BJ (cell line): Measurements from ENCODE around the gene VCX3B. TPM values are rescaled to one million over a fixed set of nuclear protein-coding genes. Genes with fewer than 3 reads are reported as not detected.
"Not testable (repeated sequence)": the region's sequence is repeated elsewhere in the genome, so short reads cannot be mapped to it uniquely, and the experiment has no call there.

Source experiments
- CTCF ChIA-PET: fragments of 350-600 bp; formaldehyde crosslinking; extraction: SDS; loops from one replicate; lab custom pipeline; 2021; ENCODE audit warnings: antibody characterized with exemption, inconsistent platforms; lab: Yijun Ruan, JAX
- POLR2A ChIA-PET: fragments of 300-600 bp; sonication (Branson Sonifier 250); formaldehyde crosslinking; extraction: SDS; loops from one replicate; lab custom pipeline; 2021; ENCODE audit warnings: antibody characterized with exemption; lab: Charles Lee
- DNase-seq: peaks from one replicate; pipeline ENCODE4 v3.0.0-alpha.2; 2011; ENCODE audit warnings: low read depth
- H3K27me3 ChIP-seq: 2 replicates; pipeline ENCODE4 v1.6.0; 2011; ENCODE audit warnings: low read length; ENCODE audit not compliant: control insufficient read depth, insufficient read depth
- H3K36me3 ChIP-seq: 2 replicates; pipeline ENCODE4 v1.5.1; 2011; ENCODE audit warnings: low read length; ENCODE audit not compliant: control insufficient read depth, insufficient read depth
- H3K4me3 ChIP-seq: 2 replicates; pipeline ENCODE4 v1.5.1; 2011; ENCODE audit warnings: low read depth, mild to moderate bottlenecking, control low read depth, low read length
- polyA plus RNA-seq: library from polyadenylated mRNA; depleted of rRNA; stranded (reverse); fragments of >200 nt; gene quantifications from 2 replicates; pipeline ENCODE4 v1.2.3, GENCODE V29; 2011
- TF ChIP-seq, protein P1 (sequence below): IDR thresholded peaks from 2 replicates; pipeline ENCODE4 v1.5.1; 2011; ENCODE audit warnings: low read depth, mild to moderate bottlenecking, control low read depth, inconsistent platforms, low read length, moderate library complexity; ENCODE audit not compliant: insufficient read depth

Gene VCX3B
- polyA plus RNA-seq, 1 experiment, result not detected

DNA sequence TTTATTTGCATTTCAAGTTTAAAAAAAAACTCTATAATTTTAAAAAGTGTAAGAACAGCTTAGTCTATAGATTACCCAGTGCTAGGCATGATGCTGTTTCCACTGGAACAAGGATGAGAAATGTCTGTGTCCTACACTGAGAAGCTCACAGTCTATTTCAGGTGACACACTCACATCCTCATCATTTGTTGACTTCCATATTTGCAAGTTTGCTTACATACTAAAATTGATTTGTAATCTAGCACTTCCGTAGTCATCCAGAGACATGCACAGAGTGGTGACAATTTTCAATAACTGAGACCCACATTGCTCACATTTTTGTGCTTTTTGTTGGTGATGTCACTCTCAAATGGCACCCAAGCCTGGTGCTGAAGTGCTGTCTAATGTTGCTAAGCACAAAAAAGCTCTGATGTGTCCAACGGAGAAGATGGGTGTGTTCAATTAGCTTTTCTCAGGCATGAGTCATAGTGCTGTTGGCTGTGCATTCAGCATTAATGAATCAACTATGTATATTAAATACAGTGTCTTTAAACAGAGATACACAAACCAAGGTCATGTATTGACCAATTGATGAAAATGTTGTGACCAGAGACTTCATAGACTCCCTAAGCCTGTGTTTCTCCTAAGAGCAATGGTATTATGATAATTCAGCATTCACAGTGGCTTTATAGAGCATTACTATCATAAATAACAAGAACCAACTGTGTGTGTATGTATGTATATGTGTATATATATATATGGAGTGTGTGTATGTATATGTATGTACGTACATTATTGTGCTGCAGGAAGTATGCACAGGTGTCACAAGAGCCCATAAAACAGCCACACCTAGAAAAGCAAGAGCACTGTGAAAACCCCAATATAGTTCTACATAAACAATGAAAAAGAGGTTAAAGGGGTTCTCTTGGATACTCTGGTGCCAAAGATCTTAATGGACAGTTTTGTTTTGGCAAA is 31.2 kb upstream of the VCX3B start:
- no peak overlapping the region for H3K4me3 ChIP-seq
- TF ChIP-seq, protein P1, sequence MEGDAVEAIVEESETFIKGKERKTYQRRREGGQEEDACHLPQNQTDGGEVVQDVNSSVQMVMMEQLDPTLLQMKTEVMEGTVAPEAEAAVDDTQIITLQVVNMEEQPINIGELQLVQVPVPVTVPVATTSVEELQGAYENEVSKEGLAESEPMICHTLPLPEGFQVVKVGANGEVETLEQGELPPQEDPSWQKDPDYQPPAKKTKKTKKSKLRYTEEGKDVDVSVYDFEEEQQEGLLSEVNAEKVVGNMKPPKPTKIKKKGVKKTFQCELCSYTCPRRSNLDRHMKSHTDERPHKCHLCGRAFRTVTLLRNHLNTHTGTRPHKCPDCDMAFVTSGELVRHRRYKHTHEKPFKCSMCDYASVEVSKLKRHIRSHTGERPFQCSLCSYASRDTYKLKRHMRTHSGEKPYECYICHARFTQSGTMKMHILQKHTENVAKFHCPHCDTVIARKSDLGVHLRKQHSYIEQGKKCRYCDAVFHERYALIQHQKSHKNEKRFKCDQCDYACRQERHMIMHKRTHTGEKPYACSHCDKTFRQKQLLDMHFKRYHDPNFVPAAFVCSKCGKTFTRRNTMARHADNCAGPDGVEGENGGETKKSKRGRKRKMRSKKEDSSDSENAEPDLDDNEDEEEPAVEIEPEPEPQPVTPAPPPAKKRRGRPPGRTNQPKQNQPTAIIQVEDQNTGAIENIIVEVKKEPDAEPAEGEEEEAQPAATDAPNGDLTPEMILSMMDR, result no peak
- no peaks in the 10 kb centered on the region for H3K36me3 ChIP-seq
- DNase-seq, result no peak
- ChIA-PET POLR2A (no interaction called here), CTCF (no interaction called here)
- no peaks in the 10 kb centered on the region for H3K27me3 ChIP-seq

DNA sequence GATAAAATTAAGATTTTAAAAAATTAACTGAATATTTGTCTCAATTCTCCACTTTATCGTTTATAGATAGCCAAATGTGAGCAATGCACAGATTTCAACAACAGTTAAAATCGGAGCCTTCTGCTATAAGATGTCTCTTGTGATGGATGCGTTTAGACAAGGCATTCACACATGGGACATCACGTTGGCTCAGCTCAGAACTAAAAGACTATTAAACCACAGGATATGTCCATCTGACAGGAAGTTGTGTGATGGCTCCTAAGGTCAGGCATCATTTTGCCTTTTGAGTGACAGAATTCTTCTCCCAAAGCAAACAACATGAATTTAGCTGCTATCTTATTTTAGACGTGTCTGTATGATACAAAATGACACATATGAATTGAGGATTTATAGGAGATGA is 17.3 kb upstream of the VCX3B start:
- TF ChIP-seq, protein P1, result no peak
- ChIA-PET CTCF (no interaction called here), POLR2A (no interaction called here)
- no peaks in the 10 kb centered on the region for H3K27me3 ChIP-seq
- no peaks in the 10 kb centered on the region for H3K36me3 ChIP-seq
- no peak overlapping the region for H3K4me3 ChIP-seq
- DNase-seq, result no peak

DNA sequence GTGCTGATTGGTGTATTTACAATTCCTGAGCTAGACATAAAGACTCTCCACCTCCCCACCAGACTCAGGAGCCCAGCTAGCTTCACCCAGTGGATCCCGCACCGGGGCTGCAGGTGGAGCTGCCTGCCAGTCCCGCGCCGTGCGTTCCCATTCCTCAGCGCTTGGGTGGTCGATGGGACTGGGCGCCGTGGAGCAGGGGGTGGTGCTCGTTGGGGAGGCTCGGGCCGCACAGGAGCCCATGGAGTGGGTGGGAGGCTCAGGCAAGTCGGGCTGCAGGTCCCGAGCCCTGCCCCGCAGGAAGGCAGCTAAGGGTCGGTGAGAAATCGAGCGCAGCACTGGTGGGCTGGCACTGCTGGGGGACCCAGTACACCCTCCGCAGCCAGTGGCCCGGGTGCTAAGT is 12.3 kb upstream of the VCX3B start:
- H3K27me3 ChIP-seq, H3K4me3 ChIP-seq, DNase-seq, POLR2A ChIA-PET, H3K36me3 ChIP-seq, CTCF ChIA-PET: not testable (repeated sequence)

DNA sequence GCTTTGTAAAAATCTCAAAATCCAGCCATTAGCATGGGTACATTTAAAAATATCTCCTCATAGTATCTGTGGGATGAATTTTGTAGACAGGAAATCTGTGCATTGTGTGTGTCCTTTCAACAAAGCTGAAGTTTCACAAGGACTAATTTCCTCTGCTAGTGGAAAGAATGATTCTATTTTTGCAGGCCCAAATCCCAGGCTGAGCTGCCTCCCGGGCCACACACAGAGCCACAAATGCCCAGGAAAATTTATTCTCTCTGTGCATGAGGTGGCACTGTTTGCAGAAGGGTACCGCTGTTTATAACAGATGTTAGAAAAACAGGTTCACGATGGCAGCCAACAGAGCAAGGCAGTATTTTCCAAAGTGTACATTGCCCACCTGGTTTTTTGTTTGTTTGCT is 11.0 kb upstream of the VCX3B start:
- Histone ChIP-seq H3K4me3 (no peak overlapping the region), H3K36me3 (no peaks in the 10 kb centered on the region), H3K27me3 (no peaks in the 10 kb centered on the region)
- ChIA-PET POLR2A (no interaction called here), CTCF (no interaction called here)
- DNase-seq, result no peak
- TF ChIP-seq, protein P1, result no peak

DNA sequence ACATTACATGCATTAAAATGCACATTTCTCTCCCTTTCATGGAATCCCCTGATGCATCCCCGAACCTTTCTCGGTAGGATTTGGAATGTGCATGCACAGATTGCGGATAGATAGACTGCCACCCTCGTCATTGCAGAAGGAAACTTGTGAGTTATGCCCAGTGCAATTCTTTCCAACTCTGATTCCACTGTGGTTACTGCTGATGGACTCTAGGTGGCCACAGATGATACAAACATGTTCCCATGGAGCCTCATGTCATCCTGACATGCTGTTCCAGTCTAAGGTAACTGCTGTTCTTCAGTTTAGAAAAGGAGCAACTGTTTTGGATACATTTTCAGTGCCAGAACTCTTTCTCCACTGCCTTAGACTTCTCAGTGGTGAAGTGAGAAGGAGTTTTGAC is 9.1 kb upstream of the VCX3B start:
- ChIA-PET CTCF (no interaction called here), POLR2A (no interaction called here)
- TF ChIP-seq, protein P1, result no peak
- no peak for DNase-seq
- Histone ChIP-seq H3K27me3 (no peaks in the 10 kb centered on the region), H3K36me3 (no peaks in the 10 kb centered on the region), H3K4me3 (no peak overlapping the region)

DNA sequence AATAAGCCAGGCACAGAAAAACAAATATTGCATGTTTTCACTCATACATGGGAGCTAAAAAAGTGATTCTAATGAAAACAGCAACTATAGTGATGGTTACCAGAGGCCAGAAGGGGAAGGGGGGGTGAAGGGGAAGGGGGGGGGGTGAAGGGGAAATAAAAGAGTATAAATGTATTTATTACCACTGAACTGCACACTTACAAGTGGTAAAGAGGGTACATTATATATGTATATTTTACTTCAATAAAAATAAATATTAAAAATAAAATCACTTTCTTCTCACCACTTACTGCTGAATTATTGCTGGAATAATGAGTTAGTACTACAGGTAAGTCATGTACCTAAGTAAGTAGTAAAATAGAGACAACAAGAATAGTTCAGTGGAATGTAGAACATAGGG is 2.1 kb upstream of the VCX3B start:
- Histone ChIP-seq H3K36me3 (no peaks in the 10 kb centered on the region), H3K4me3 (no peak overlapping the region), H3K27me3 (no peaks in the 10 kb centered on the region)
- ChIA-PET CTCF (no interaction called here), POLR2A (no interaction called here)
- TF ChIP-seq, protein P1, result no peak
- DNase-seq, result no peak
